SK-N-SH treated with all-trans-retinoic acid at 6 μM for 48 hours (cell line): ENCODE measurements around the gene GNAZ.

Experiments
- CREB5 ChIP-seq: fragments of 250-450 bp; sonication (Bioruptor Pico); IDR thresholded peaks from 2 replicates; pipeline ENCODE4 v1.5.1; 2020; ENCODE audit warnings: low read depth, mild to moderate bottlenecking, moderate library complexity
- PATZ1 ChIP-seq: fragments of 250-450 bp; sonication (Bioruptor Pico); IDR thresholded peaks from 2 replicates; pipeline ENCODE4 v1.8.0; 2020; ENCODE audit warnings: mild to moderate bottlenecking, moderate library complexity, borderline replicate concordance
- RARB ChIP-seq: fragments of 250-450 bp; sonication (Bioruptor Pico); IDR thresholded peaks from 2 replicates; pipeline ENCODE4 v1.8.0; 2021; ENCODE audit warnings: mild to moderate bottlenecking, moderate library complexity
- ZFP3 ChIP-seq: fragments of 250-450 bp; sonication (Bioruptor Pico); IDR thresholded peaks from 2 replicates; pipeline ENCODE4 v1.5.0; 2020; ENCODE audit warnings: mild to moderate bottlenecking, moderate library complexity
- ZFP30 ChIP-seq: fragments of 450-650 bp; formaldehyde crosslinking; IDR thresholded peaks from 2 replicates; pipeline ENCODE4 v1.5.0; 2022; ENCODE audit warnings: mild to moderate bottlenecking, moderate library complexity
- ZNF565 ChIP-seq: fragments of 450-650 bp; formaldehyde crosslinking; conservative IDR thresholded peaks from 2 replicates; pipeline ENCODE4 v1.5.0; 2020; ENCODE audit warnings: low read depth, mild to moderate bottlenecking, moderate library complexity

GRCh38 chr22:23154461-23154860 lies 84.1 kb downstream of the GNAZ start:
- TF ChIP-seq CREB5 (CRISPR knock-in tag) (no peak), ZFP3 (no peak), PATZ1 (CRISPR knock-in tag) (no peak), ZNF565 (CRISPR knock-in tag) (no peak), RARB (CRISPR knock-in tag) (no peak), ZFP30 (no peak)
